CD8-positive, alpha-beta memory T cell (primary cell): ENCODE data around the gene PAX7. TPM values are rescaled to one million over a fixed set of nuclear protein-coding genes. Genes with fewer than 3 reads are reported as not detected.

Experiments used
- CTCF ChIA-PET: fragments of 350-600 bp; sonication (Branson Sonifier 250); formaldehyde crosslinking; loops from one replicate; lab custom pipeline; 2021; ENCODE audit warnings: antibody characterized with exemption; lab: Charles Lee
- POLR2A ChIA-PET: fragments of 350-600 bp; sonication (Branson Sonifier 250); formaldehyde crosslinking; loops from one replicate; lab custom pipeline; 2021; ENCODE audit warnings: antibody characterized with exemption; lab: Charles Lee
- DNase-seq, 5 donors: peaks; one replicate each; pipeline versions ENCODE4 v3.0.0 to v3.0.0-alpha.2; 2020 to 2022; ENCODE audit warnings: mixed read lengths in 1 of 5
- H3K27ac ChIP-seq: one replicate; pipeline ENCODE4 v1.7.0; 2013; ENCODE audit warnings: low read depth, mild to moderate bottlenecking, low read length, moderate library complexity
- H3K27me3 ChIP-seq: 2 replicates; pipeline ENCODE4 v1.7.0; 2013; ENCODE audit warnings: low read length, mild to moderate bottlenecking; ENCODE audit not compliant: insufficient read depth, poor library complexity, severe bottlenecking
- H3K36me3 ChIP-seq: 2 replicates; pipeline ENCODE4 v1.7.0; 2013; ENCODE audit warnings: mild to moderate bottlenecking, low read length, moderate library complexity; ENCODE audit not compliant: insufficient read depth
- H3K4me1 ChIP-seq: 2 replicates; pipeline ENCODE4 v1.7.0; 2013; ENCODE audit warnings: mild to moderate bottlenecking, low read length, moderate library complexity; ENCODE audit not compliant: insufficient read depth
- H3K4me3 ChIP-seq: 2 replicates; pipeline ENCODE4 v1.7.0; 2013; ENCODE audit warnings: mild to moderate bottlenecking, low read length
- H3K9me3 ChIP-seq: 2 replicates; pipeline ENCODE4 v1.7.0; 2013; ENCODE audit warnings: mild to moderate bottlenecking, low read length
- H3K27ac Mint-ChIP-seq, 8 donors: one replicate each; pipeline ENCODE4 v1.8.0; 2020 to 2021; ENCODE audit warnings: mixed read lengths in 8 of 8, mild to moderate bottlenecking in 6 of 8, inconsistent platforms in 3 of 8, moderate library complexity in 3 of 8
- H3K27me3 Mint-ChIP-seq, 2 donors: one replicate each; pipeline ENCODE4 v1.8.0; 2020 to 2021; ENCODE audit warnings: mixed read lengths in 2 of 2, mild to moderate bottlenecking in 1 of 2, moderate library complexity in 1 of 2
- H3K36me3 Mint-ChIP-seq, 3 donors: one replicate each; pipeline ENCODE4 v1.8.0; 2020 to 2021; ENCODE audit warnings: mixed read lengths in 3 of 3, inconsistent platforms in 1 of 3, mild to moderate bottlenecking in 1 of 3
- H3K4me1 Mint-ChIP-seq, 3 donors: one replicate each; pipeline ENCODE4 v1.8.0; 2020 to 2021; ENCODE audit warnings: mixed read lengths in 3 of 3, inconsistent platforms in 1 of 3, mild to moderate bottlenecking in 1 of 3
- H3K4me3 Mint-ChIP-seq, 7 donors: one replicate each; pipeline ENCODE4 v1.8.0; 2020 to 2021; ENCODE audit warnings: mixed read lengths in 7 of 7, mild to moderate bottlenecking in 6 of 7, moderate library complexity in 4 of 7, inconsistent platforms in 2 of 7
- H3K9me3 Mint-ChIP-seq, 5 donors: one replicate each; pipeline ENCODE4 v1.8.0; 2020 to 2022; ENCODE audit warnings: mixed read lengths in 5 of 5, mild to moderate bottlenecking in 3 of 5, moderate library complexity in 2 of 5, inconsistent platforms in 1 of 5
- polyA plus RNA-seq: library from polyadenylated mRNA; unstranded; fragments of 300-500 nt; fragmentation: Illumina TruSeq; gene quantifications from one replicate; pipeline ENCODE4 v1.2.3, GENCODE V29; 2021
- total RNA-seq, 2 experiments: library from RNA; stranded (reverse); gene quantifications; one replicate each; pipeline ENCODE4 v1.2.3, GENCODE V29; 2021

PAX7 gene
- total and polyA plus RNA-seq, 3 experiments from 2014 or later, result not detected

- no peaks in the 10 kb centered on the region for H3K9me3 ChIP-seq
- Mint-ChIP-seq H3K4me3 (no peak overlapping the region), H3K36me3 (no peaks in the 10 kb centered on the region), H3K27me3 (peaks cover 40 to 67% of the 10 kb centered on the region in 2 donors), H3K9me3 (no peaks in the 10 kb centered on the region), H3K27ac (no peak overlapping the region), H3K4me1 (no peaks in the 10 kb centered on the region)
- H3K4me1 ChIP-seq, result no peaks in the 10 kb centered on the region
- DNase-seq, result no peak
- H3K27me3 ChIP-seq, result peaks cover 8% of the 10 kb centered on the region
- ChIA-PET CTCF (no interaction called here), POLR2A (no interaction called here)
- H3K36me3 ChIP-seq, result no peaks in the 10 kb centered on the region
- H3K4me3 ChIP-seq, result no peak overlapping the region
- no peak overlapping the region for H3K27ac ChIP-seq
Observed at GRCh38 chr1:18730321-18730720, 99.7 kb downstream of the PAX7 start.

- Mint-ChIP-seq H3K9me3 (no peaks in the 10 kb centered on the region), H3K27ac (no peak overlapping the region), H3K36me3 (no peaks in the 10 kb centered on the region), H3K4me3 (no peak overlapping the region), H3K4me1 (no peaks in the 10 kb centered on the region), H3K27me3 (peaks cover 38 to 67% of the 10 kb centered on the region in 2 donors)
- peaks cover 8% of the 10 kb centered on the region for H3K27me3 ChIP-seq
- no peaks in the 10 kb centered on the region for H3K36me3 ChIP-seq
- no peaks in the 10 kb centered on the region for H3K4me1 ChIP-seq
- no peak for DNase-seq
- ChIA-PET POLR2A (no interaction called here), CTCF (no interaction called here)
- H3K4me3 ChIP-seq, result no peak overlapping the region
- no peaks in the 10 kb centered on the region for H3K9me3 ChIP-seq
- H3K27ac ChIP-seq, result no peak overlapping the region
Observed at GRCh38 chr1:18731148-18731547, 100.5 kb downstream of the PAX7 start.

DNA sequence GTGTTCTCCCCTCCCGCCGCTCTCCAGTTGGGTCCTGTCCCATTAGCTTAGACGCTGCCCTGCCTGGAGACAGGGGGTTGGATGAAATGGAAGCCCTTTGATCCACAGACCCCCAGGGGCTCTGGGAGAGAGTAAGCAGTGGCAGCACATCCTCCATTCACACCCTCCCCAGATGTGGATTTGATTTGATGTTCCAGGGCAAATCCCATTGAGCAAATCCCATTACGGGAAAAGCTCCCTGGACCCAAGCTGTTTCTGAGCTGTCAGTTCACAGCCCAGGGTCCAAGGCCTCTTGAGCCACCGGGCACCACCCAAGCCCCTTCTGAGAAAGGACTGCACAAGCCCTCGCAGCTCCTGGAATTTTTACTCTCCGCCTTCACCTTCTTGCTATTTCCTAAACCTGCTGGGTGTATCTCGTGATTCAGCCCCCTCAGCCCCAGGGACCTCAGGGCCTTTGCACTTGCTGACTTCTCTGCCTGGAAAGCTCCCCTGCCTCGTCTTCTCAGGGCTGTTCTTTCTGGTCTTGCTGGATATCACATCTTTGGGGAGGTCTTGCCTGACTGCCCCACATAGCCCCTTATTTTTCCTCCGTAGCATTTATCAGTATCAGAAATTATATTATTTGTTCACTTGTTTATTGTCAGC, 101.1 kb downstream of the PAX7 start:
- POLR2A ChIA-PET, result no interaction called here
- Histone ChIP-seq H3K4me1 (no peaks in the 10 kb centered on the region), H3K27me3 (peaks cover 8% of the 10 kb centered on the region), H3K9me3 (no peaks in the 10 kb centered on the region), H3K4me3 (no peak overlapping the region), H3K27ac (no peak overlapping the region), H3K36me3 (no peaks in the 10 kb centered on the region)
- Mint-ChIP-seq H3K27ac (no peak overlapping the region), H3K4me1 (no peaks in the 10 kb centered on the region), H3K36me3 (no peaks in the 10 kb centered on the region), H3K27me3 (peaks cover 35 to 63% of the 10 kb centered on the region in 2 donors), H3K4me3 (no peak overlapping the region), H3K9me3 (no peaks in the 10 kb centered on the region)
- CTCF ChIA-PET, result no interaction called here
- no peak for DNase-seq

DNA sequence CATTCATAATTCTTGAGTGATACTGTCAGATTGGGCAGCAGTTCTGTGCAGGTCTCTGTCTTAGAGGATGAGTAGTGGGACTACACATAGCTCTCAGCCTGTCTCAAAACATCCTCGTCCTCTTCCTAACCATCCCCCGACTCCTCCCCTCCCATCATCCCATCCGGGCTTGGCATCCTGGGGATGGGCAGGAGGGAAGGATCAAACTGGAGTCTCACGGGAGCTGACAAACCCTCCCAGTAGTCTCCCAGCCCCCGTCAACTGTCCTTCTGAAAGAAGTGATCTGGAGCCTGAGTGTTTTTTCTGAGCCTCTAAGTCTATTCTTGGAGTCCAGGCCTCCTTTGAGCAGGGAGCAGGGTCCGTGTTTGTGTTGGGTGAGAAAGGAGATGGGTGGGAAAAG, 102.0 kb downstream of the PAX7 start:
- CTCF ChIA-PET, result no interaction called here
- POLR2A ChIA-PET, result no interaction called here
- Histone ChIP-seq H3K4me1 (no peaks in the 10 kb centered on the region), H3K36me3 (no peaks in the 10 kb centered on the region), H3K4me3 (no peak overlapping the region), H3K9me3 (no peaks in the 10 kb centered on the region), H3K27me3 (peaks cover 8% of the 10 kb centered on the region), H3K27ac (no peak overlapping the region)
- Mint-ChIP-seq H3K36me3 (no peaks in the 10 kb centered on the region), H3K4me3 (no peak overlapping the region), H3K27ac (no peak overlapping the region), H3K27me3 (peaks cover 35 to 57% of the 10 kb centered on the region in 2 donors), H3K4me1 (no peaks in the 10 kb centered on the region), H3K9me3 (no peaks in the 10 kb centered on the region)
- DNase-seq, result no peak

DNA sequence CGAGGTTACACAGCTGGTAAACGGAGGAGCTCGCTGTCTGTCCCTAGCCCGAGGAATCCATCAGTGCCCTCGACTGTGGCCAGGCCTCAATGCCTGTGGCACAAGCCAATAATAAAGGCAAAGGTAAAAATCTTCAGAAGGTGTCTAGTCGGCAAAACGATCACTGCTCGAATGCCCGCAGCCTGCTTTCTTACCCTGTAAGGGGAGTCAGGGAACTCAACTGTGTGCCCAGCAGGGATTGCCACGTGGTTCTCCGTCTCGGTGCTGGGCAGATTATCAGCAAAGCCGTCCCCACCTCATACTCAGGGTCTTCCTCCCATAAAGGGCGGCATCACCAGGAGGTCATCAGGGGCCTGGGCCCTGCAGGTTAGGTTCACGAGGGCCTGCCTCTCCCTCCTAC, 103.4 kb downstream of the PAX7 start:
- CTCF ChIA-PET, result no interaction called here

GRCh38 chr1:18734461-18735223, 104.0 kb downstream of the PAX7 start:
- no peak overlapping the region for H3K4me3 Mint-ChIP-seq
- no peaks in the 10 kb centered on the region for H3K4me1 ChIP-seq
- H3K4me3 ChIP-seq, result no peak overlapping the region
- H3K27ac Mint-ChIP-seq, result no peak overlapping the region
- H3K27me3 Mint-ChIP-seq, result peaks cover 33 to 53% of the 10 kb centered on the region in 2 donors
- H3K9me3 ChIP-seq, result no peaks in the 10 kb centered on the region
- H3K27me3 ChIP-seq, result peaks cover 8% of the 10 kb centered on the region
- CTCF ChIA-PET, result no interaction called here
- H3K27ac ChIP-seq, result no peak overlapping the region
- no peaks in the 10 kb centered on the region for H3K4me1 Mint-ChIP-seq
- POLR2A ChIA-PET, result no interaction called here
- no peaks in the 10 kb centered on the region for H3K36me3 ChIP-seq
- H3K9me3 Mint-ChIP-seq, result no peaks in the 10 kb centered on the region
- H3K36me3 Mint-ChIP-seq, result no peaks in the 10 kb centered on the region
- no peak for DNase-seq

More for the DNA sequence above, 103.4 kb downstream of the PAX7 start:
- Mint-ChIP-seq H3K27me3 (peaks cover 36 to 57% of the 10 kb centered on the region in 2 donors), H3K36me3 (no peaks in the 10 kb centered on the region), H3K27ac (no peak overlapping the region), H3K4me3 (no peak overlapping the region), H3K4me1 (no peaks in the 10 kb centered on the region), H3K9me3 (no peaks in the 10 kb centered on the region)
- H3K4me1 ChIP-seq, result no peaks in the 10 kb centered on the region
- no peak overlapping the region for H3K4me3 ChIP-seq
- DNase-seq, result no peak
- H3K36me3 ChIP-seq, result no peaks in the 10 kb centered on the region
- H3K9me3 ChIP-seq, result no peaks in the 10 kb centered on the region
- POLR2A ChIA-PET, result no interaction called here
- H3K27ac ChIP-seq, result no peak overlapping the region
- peaks cover 8% of the 10 kb centered on the region for H3K27me3 ChIP-seq

GRCh38 chr1:18735224-18735997, 104.8 kb downstream of the PAX7 start:
- no peaks in the 10 kb centered on the region for H3K36me3 ChIP-seq
- no peak overlapping the region for H3K27ac Mint-ChIP-seq
- H3K9me3 Mint-ChIP-seq, result no peaks in the 10 kb centered on the region
- no peaks in the 10 kb centered on the region for H3K36me3 Mint-ChIP-seq
- H3K4me3 Mint-ChIP-seq, result no peak overlapping the region
- no peaks in the 10 kb centered on the region for H3K4me1 ChIP-seq
- DNase-seq, result no peak
- peaks cover 31 to 53% of the 10 kb centered on the region in 2 donors for H3K27me3 Mint-ChIP-seq
- H3K27ac ChIP-seq, result no peak overlapping the region
- CTCF ChIA-PET, result no interaction called here
- POLR2A ChIA-PET, result no interaction called here
- no peak overlapping the region for H3K4me3 ChIP-seq
- H3K27me3 ChIP-seq, result peaks cover 8% of the 10 kb centered on the region
- no peaks in the 10 kb centered on the region for H3K4me1 Mint-ChIP-seq
- H3K9me3 ChIP-seq, result no peaks in the 10 kb centered on the region

- Histone ChIP-seq H3K36me3 (no peaks in the 10 kb centered on the region), H3K4me1 (no peaks in the 10 kb centered on the region), H3K27me3 (peaks cover 8% of the 10 kb centered on the region), H3K4me3 (no peak overlapping the region), H3K9me3 (no peaks in the 10 kb centered on the region), H3K27ac (no peak overlapping the region)
- H3K4me3 Mint-ChIP-seq, result no peak overlapping the region
- H3K9me3 Mint-ChIP-seq, result no peaks in the 10 kb centered on the region
- no peaks in the 10 kb centered on the region for H3K36me3 Mint-ChIP-seq
- peaks cover 35 to 58% of the 10 kb centered on the region in 2 donors for H3K27me3 Mint-ChIP-seq
- ChIA-PET POLR2A (no interaction called here), CTCF (no interaction called here)
- no peak overlapping the region for H3K27ac Mint-ChIP-seq
- no peaks in the 10 kb centered on the region for H3K4me1 Mint-ChIP-seq
- DNase-seq, result no peak
Observed at GRCh38 chr1:18736958-18737357, 106.3 kb downstream of the PAX7 start.
